ENCODE results near the gene TGM2. TPM values are rescaled to one million over a fixed set of nuclear protein-coding genes. Genes with fewer than 3 reads are reported as not detected.

TGM2 gene
- total and polyA plus RNA-seq, 2 donors from 2014 or later: 44.6 to 611 TPM

DNA sequence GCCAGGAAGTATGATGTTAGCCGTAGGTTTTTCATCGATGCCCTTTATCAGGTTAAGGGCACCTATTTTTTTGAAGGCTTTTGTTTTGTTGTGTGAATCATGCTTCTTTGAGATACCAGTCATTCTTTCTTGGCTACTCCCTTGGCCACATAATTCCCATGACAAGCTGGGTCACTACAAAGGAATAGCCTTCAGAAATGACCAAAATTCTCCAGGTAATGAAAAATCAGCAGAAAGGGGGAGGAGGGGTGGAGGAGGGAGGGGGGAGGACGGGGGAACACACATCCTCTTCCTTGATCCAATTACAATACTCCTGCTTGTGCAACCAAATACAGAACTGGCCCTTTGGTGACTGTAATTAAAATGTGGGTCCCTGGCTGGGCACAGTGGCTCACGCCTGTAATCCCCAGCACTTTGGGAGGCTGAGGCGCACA lies 21.7 kb upstream of the TGM2 start:
- DNase-seq: peak in 1 of 5 donors; percentile 30
- Histone ChIP-seq H3K4me1 (ENCODE audit: control insufficient read depth in 2 of 3, insufficient read depth in 2 of 3, low read depth in 1 of 3, low read length in 3 of 3) (no peaks in the 10 kb centered on the region), H3K27me3 (ENCODE audit: control insufficient read depth, insufficient read depth, low read length) (no peaks in the 10 kb centered on the region), H3K27ac (ENCODE audit: low read depth in 2 of 2, low read length in 2 of 2) (no peak overlapping the region), H3K9me3 (ENCODE audit: control insufficient read depth in 2 of 3, insufficient read depth in 1 of 3, low read length in 3 of 3) (peaks cover 0 to 5% (median 0%) of the 10 kb centered on the region in 3 donors), H3K4me3 (ENCODE audit: low read length in 3 of 3) (no peak overlapping the region), H3K36me3 (ENCODE audit: control insufficient read depth in 2 of 3, insufficient read depth in 3 of 3, low read length in 3 of 3) (no peaks in the 10 kb centered on the region), H3K9ac (ENCODE audit: low read length in 3 of 3) (no peak overlapping the region)
- FAIRE-seq: no peak
- TF ChIP-seq, protein P1, sequence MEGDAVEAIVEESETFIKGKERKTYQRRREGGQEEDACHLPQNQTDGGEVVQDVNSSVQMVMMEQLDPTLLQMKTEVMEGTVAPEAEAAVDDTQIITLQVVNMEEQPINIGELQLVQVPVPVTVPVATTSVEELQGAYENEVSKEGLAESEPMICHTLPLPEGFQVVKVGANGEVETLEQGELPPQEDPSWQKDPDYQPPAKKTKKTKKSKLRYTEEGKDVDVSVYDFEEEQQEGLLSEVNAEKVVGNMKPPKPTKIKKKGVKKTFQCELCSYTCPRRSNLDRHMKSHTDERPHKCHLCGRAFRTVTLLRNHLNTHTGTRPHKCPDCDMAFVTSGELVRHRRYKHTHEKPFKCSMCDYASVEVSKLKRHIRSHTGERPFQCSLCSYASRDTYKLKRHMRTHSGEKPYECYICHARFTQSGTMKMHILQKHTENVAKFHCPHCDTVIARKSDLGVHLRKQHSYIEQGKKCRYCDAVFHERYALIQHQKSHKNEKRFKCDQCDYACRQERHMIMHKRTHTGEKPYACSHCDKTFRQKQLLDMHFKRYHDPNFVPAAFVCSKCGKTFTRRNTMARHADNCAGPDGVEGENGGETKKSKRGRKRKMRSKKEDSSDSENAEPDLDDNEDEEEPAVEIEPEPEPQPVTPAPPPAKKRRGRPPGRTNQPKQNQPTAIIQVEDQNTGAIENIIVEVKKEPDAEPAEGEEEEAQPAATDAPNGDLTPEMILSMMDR (IDR thresholded peaks at IDR 0.05; ENCODE audit: borderline replicate concordance, extremely low read depth, insufficient read depth): no peak
- intact Hi-C loops (cut with DNase I): no loop called here

DNA sequence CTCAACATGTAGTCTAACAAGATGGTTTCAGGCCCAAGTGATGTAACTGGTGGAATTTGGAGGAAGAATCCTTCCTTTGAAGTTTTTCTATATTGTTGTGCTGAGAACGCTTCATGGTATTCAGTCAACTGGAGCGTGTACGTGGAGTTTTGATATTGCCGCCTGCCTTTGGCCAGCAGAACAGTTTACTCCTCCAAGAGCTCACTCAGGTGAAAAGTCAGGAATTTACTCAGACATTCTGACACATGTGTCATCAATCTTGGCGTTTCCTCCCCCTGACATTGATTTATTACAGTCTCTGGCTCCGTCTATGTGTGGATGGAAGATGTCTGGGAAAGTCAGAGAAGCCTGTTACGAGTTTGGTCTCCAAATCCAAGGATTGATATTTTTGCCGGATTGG lies 19.0 kb upstream of the TGM2 start:
- Histone ChIP-seq H3K9me3 (ENCODE audit: control insufficient read depth in 2 of 3, insufficient read depth in 1 of 3, low read length in 3 of 3) (peaks cover 0 to 5% (median 0%) of the 10 kb centered on the region in 3 donors), H3K27me3 (ENCODE audit: control insufficient read depth, insufficient read depth, low read length) (no peaks in the 10 kb centered on the region), H3K9ac (ENCODE audit: low read length in 3 of 3) (no peak overlapping the region), H3K27ac (ENCODE audit: low read depth in 2 of 2, low read length in 2 of 2) (no peak overlapping the region), H3K36me3 (ENCODE audit: control insufficient read depth in 2 of 3, insufficient read depth in 3 of 3, low read length in 3 of 3) (no peaks in the 10 kb centered on the region), H3K4me1 (ENCODE audit: control insufficient read depth in 2 of 3, insufficient read depth in 2 of 3, low read depth in 1 of 3, low read length in 3 of 3) (no peaks in the 10 kb centered on the region), H3K4me3 (ENCODE audit: low read length in 3 of 3) (no peak overlapping the region)
- peak in 4 of 5 donors; percentile 70 to 94 (median 87) for DNase-seq
- FAIRE-seq: no peak
- intact Hi-C loops (cut with DNase I): no loop called here
- TF ChIP-seq, protein P1 (IDR thresholded peaks at IDR 0.05; ENCODE audit: borderline replicate concordance, extremely low read depth, insufficient read depth): no peak

DNA sequence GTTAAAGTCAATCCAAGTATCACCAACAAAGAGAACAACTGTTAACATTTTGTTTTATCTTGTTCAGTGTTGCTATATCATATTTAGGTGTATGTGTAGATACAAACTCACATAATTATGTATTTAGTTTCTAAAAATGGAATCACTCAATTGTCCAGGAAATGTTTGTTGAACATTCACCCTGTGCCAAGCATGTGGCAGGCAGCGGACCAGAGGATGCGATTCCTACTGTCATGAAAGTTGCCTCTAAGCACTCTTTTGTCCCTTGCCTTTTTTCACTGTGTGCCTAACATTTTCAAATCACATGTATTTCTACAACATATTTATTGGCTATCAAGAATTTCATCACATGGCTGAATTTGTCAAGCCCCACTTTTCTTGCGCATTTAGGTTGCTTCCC lies 16.9 kb upstream of the TGM2 start:
- Histone ChIP-seq H3K4me3 (ENCODE audit: low read length in 3 of 3) (no peak overlapping the region), H3K27me3 (ENCODE audit: control insufficient read depth, insufficient read depth, low read length) (no peaks in the 10 kb centered on the region), H3K27ac (ENCODE audit: low read depth in 2 of 2, low read length in 2 of 2) (no peak overlapping the region), H3K9ac (ENCODE audit: low read length in 3 of 3) (no peak overlapping the region), H3K9me3 (ENCODE audit: control insufficient read depth in 2 of 3, insufficient read depth in 1 of 3, low read length in 3 of 3) (peaks cover 0 to 5% (median 0%) of the 10 kb centered on the region in 3 donors), H3K4me1 (ENCODE audit: control insufficient read depth in 2 of 3, insufficient read depth in 2 of 3, low read depth in 1 of 3, low read length in 3 of 3) (no peaks in the 10 kb centered on the region), H3K36me3 (ENCODE audit: control insufficient read depth in 2 of 3, insufficient read depth in 3 of 3, low read length in 3 of 3) (no peaks in the 10 kb centered on the region)
- TF ChIP-seq, protein P1 (IDR thresholded peaks at IDR 0.05; ENCODE audit: borderline replicate concordance, extremely low read depth, insufficient read depth): no peak
- intact Hi-C loops (cut with DNase I): no loop called here
- FAIRE-seq (no peak), DNase-seq (no peak)

Measured in kidney (tissue), 14 donors.